A673 (cell line): ENCODE data around the gene SNRPD2. TPM values are rescaled to one million over a fixed set of nuclear protein-coding genes. Genes with fewer than 3 reads are reported as not detected.

Experiments used
- BruUV-seq: library from RNA; stranded (reverse); fragments of 400-500 nt; replicated peaks from 2 replicates; lab custom pipeline; 2021; lab: Mats Ljungman, UMichigan
- CTCF ChIA-PET: fragments of 300-600 bp; sonication (Branson Sonifier 250); formaldehyde crosslinking; loops from one replicate; lab custom pipeline; 2022; ENCODE audit warnings: antibody characterized with exemption; lab: Charles Lee
- POLR2A ChIA-PET: fragments of 300-600 bp; sonication (Branson Sonifier 250); formaldehyde crosslinking; loops from one replicate; lab custom pipeline; 2022; ENCODE audit warnings: antibody characterized with exemption; ENCODE audit not compliant: low non-redundant PET; lab: Charles Lee
- DNase-seq: peaks from one replicate; pipeline ENCODE4 v3.0.0-alpha.2; 2015; ENCODE audit warnings: low spot score
- H3K27ac ChIP-seq: fragments of 200-600 bp; sonication (generic); 2 replicates; pipeline ENCODE4 v1.5.1; 2016; ENCODE audit warnings: mixed run types, low read depth, mild to moderate bottlenecking, mixed read lengths, antibody characterized with exemption, low read length; ENCODE audit not compliant: poor library complexity, severe bottlenecking
- H3K27me3 ChIP-seq: fragments of 200-600 bp; sonication (generic); replicated peaks from 2 replicates; pipeline ENCODE4 v1.6.1; 2017; ENCODE audit warnings: mixed run types, low read depth, mild to moderate bottlenecking, mixed read lengths, antibody characterized with exemption, low read length; ENCODE audit not compliant: insufficient read depth, poor library complexity
- H3K36me3 ChIP-seq: fragments of 200-600 bp; sonication (generic); 2 replicates; pipeline ENCODE4 v1.6.1; 2016; ENCODE audit warnings: mixed run types, mild to moderate bottlenecking, mixed read lengths, antibody characterized with exemption, low read length; ENCODE audit not compliant: insufficient read depth, poor library complexity, severe bottlenecking
- H3K4me1 ChIP-seq: fragments of 200-600 bp; sonication (generic); 2 replicates; pipeline ENCODE4 v1.6.1; 2017; ENCODE audit warnings: mixed run types, mild to moderate bottlenecking, mixed read lengths, antibody characterized with exemption, low read length; ENCODE audit not compliant: insufficient read depth, poor library complexity, severe bottlenecking
- H3K4me3 ChIP-seq: fragments of 200-600 bp; sonication (generic); 2 replicates; pipeline ENCODE4 v1.5.1; 2016; ENCODE audit warnings: low read depth, mixed run types, mild to moderate bottlenecking, mixed read lengths, low read length; ENCODE audit not compliant: poor library complexity, severe bottlenecking
- H3K9me3 ChIP-seq: fragments of 200-600 bp; sonication (generic); 2 replicates; pipeline ENCODE4 v1.6.1; 2016; ENCODE audit warnings: mixed run types, low read depth, mild to moderate bottlenecking, mixed read lengths, antibody characterized with exemption, low read length; ENCODE audit not compliant: poor library complexity, severe bottlenecking
- EZH2 ChIP-seq: fragments of 200-600 bp; sonication (generic); IDR thresholded peaks from 2 replicates; pipeline ENCODE4 v1.6.1; 2017; ENCODE audit warnings: borderline replicate concordance, low read depth, mild to moderate bottlenecking, mixed read lengths, antibody characterized with exemption, low read length; ENCODE audit not compliant: poor library complexity, severe bottlenecking
- intact Hi-C: fragments of 100-400 bp; cut with micrococcal nuclease; formaldehyde crosslinking; loops from one replicate; pipeline ENCODE4 v1.10.0; 2022; ENCODE audit not compliant: unreplicated experiment
- total RNA-seq: library from RNA; stranded (reverse); gene quantifications from 2 replicates; pipeline ENCODE4 v1.2.3, GENCODE V29; 2021
- TF ChIP-seq, protein P1 (sequence below): fragments of 300-800, 200-600 bp; sonication (generic); conservative IDR thresholded peaks from 2 replicates; pipeline ENCODE4 v1.5.1; 2017; ENCODE audit warnings: low read depth, mild to moderate bottlenecking, antibody characterized with exemption, low read length, moderate library complexity, mixed read lengths

Gene SNRPD2
- total RNA-seq, 1 experiment from 2014 or later = 597 TPM

- ChIA-PET CTCF (interaction anchor here (0.6 to 2.0 kb wide), 7 partner anchors 28 to 745 kb away, joined by 3 to 15 read pairs (median 5); no protein-coding TSS in a partner anchor), POLR2A (interaction anchor here (0.7 kb wide), 1 partner anchor 126 kb away, joined by 3 read pairs; the partner anchor contains the start of gene SIX5)
- Histone ChIP-seq H3K4me3 (peak overlapping the region; percentile 9), H3K27me3 (no peaks in the 10 kb centered on the region), H3K27ac (no peak overlapping the region), H3K36me3 (no peaks in the 10 kb centered on the region), H3K4me1 (peaks cover 22% of the 10 kb centered on the region), H3K9me3 (no peaks in the 10 kb centered on the region)
- peak; percentile 92 for DNase-seq
- TF ChIP-seq EZH2 = no peak
- TF ChIP-seq, protein P1, sequence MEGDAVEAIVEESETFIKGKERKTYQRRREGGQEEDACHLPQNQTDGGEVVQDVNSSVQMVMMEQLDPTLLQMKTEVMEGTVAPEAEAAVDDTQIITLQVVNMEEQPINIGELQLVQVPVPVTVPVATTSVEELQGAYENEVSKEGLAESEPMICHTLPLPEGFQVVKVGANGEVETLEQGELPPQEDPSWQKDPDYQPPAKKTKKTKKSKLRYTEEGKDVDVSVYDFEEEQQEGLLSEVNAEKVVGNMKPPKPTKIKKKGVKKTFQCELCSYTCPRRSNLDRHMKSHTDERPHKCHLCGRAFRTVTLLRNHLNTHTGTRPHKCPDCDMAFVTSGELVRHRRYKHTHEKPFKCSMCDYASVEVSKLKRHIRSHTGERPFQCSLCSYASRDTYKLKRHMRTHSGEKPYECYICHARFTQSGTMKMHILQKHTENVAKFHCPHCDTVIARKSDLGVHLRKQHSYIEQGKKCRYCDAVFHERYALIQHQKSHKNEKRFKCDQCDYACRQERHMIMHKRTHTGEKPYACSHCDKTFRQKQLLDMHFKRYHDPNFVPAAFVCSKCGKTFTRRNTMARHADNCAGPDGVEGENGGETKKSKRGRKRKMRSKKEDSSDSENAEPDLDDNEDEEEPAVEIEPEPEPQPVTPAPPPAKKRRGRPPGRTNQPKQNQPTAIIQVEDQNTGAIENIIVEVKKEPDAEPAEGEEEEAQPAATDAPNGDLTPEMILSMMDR = peak; percentile 99
- no TSS peak for BruUV-seq
- intact Hi-C loops = loop anchor here (1.0 to 5.0 kb wide), 5 partner anchors 36 to 216 kb away; partner anchors contain the start of gene VASP
These were observed 48.5 kb downstream of the SNRPD2 start for GRCh38 chr19:45643024-45643926.

DNA sequence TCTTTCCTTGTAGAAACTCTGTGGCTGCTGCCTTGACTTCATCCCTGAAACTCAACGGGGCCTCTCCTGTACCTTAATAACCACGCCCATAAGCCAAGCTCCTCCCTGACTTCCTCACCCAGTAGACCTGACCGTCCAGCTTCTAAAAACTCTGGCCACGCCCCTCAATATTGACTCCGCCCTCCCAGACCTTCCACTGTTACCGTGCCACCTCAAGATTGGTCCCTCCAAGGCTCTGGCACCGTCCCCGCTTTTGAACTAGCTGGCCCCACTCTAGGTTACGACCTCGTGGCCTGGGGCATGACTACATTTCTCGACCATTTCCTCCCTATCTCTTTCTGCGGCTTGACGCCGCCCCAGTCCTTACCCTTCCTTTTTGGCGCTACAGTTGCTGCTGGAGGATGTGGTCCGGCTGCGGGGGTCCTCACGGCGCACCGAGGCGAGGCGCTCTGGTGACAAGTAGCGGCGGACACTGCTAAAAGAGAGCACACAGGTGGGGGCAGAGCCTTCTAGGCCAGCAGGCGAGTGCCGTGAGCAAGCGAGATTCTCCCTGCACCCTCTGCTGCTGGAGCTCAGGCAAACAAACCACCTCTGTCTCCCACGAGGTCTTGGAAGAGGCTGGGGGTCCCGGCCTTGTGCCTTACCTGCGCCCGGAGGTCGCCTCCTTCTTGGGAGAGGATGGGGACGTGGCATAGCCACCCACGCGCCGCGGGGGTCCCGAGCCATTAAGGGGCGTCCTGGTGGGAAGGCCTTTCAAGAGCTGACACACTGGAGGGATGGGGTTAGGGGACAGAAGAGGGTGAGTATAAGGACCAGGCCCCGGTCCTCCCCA, 50.3 kb downstream of the SNRPD2 start:
- Histone ChIP-seq H3K36me3 (no peaks in the 10 kb centered on the region), H3K27me3 (no peaks in the 10 kb centered on the region), H3K27ac (peak overlapping the region; percentile 48), H3K4me3 (peak overlapping the region; percentile 48), H3K4me1 (peaks cover 23% of the 10 kb centered on the region), H3K9me3 (no peaks in the 10 kb centered on the region)
- intact Hi-C loops = loop anchor here (2.0 to 5.0 kb wide), 4 partner anchors 34 to 214 kb away; partner anchors contain the start of gene VASP
- ChIA-PET POLR2A (interaction anchor here (0.5 to 0.6 kb wide), 2 partner anchors 12 to 39 kb away, joined by 8 to 12 read pairs; no protein-coding TSS in a partner anchor), CTCF (interaction anchor here (0.6 to 2.0 kb wide), 14 partner anchors 8 to 202 kb away, joined by 3 to 15 read pairs (median 4); partner anchors contain the start of genes QPCTL and SIX5)
- DNase-seq = peak; percentile 75
- BruUV-seq = no TSS peak
- TF ChIP-seq, protein P1 = no peak
- no peak for TF ChIP-seq EZH2

DNA sequence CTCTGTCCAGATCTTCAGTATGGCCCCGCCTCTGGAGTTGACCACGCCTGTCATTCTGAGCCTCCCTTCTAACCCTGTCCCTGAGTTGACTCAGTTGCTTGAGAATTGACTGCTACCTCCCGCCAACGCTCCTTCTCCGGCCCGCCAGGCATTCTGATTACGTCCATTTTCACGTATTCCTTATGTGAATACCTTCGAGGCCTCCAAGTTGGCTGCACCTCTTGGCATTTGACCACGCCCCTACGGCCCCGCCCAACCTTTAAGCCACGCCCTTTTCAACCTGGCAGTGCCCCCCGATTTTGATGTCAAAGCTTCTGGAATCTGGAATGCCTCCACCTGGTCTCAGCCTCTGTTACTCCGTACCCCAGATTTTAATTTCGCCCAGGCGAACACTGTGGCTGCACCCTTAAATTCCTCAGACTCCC, 50.9 kb downstream of the SNRPD2 start:
- DNase-seq = no peak
- TF ChIP-seq EZH2 = no peak
- TF ChIP-seq, protein P1 = no peak
- CTCF ChIA-PET = interaction anchor here (1.5 kb wide), 1 partner anchor 156 kb away, joined by 3 read pairs; no protein-coding TSS in a partner anchor

More for the DNA sequence above, 50.9 kb downstream of the SNRPD2 start:
- H3K4me3 ChIP-seq = no peak overlapping the region
- no peak overlapping the region for H3K27ac ChIP-seq
- intact Hi-C loops = loop anchor here (5.0 kb wide), 3 partner anchors 34 to 214 kb away; partner anchors contain the start of gene VASP
- no peaks in the 10 kb centered on the region for H3K9me3 ChIP-seq
- POLR2A ChIA-PET = no interaction called here
- no TSS peak for BruUV-seq
- H3K4me1 ChIP-seq = peaks cover 20% of the 10 kb centered on the region
- H3K36me3 ChIP-seq = no peaks in the 10 kb centered on the region
- H3K27me3 ChIP-seq = no peaks in the 10 kb centered on the region
